GM18520 (cell line): ENCODE measurements around the gene GNA15.
"Not testable (repeated sequence)": the region's sequence is repeated elsewhere in the genome, so short reads cannot be mapped to it uniquely, and the experiment has no call there.

ENCODE experiments used
- ATAC-seq: cut with Tn5 transposase; IDR thresholded peaks from one replicate; pipeline ENCODE4 v1.9.1; 2021; ENCODE audit not compliant: unreplicated experiment

Gene GNA15, protein sequence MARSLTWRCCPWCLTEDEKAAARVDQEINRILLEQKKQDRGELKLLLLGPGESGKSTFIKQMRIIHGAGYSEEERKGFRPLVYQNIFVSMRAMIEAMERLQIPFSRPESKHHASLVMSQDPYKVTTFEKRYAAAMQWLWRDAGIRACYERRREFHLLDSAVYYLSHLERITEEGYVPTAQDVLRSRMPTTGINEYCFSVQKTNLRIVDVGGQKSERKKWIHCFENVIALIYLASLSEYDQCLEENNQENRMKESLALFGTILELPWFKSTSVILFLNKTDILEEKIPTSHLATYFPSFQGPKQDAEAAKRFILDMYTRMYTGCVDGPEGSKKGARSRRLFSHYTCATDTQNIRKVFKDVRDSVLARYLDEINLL

DNA sequence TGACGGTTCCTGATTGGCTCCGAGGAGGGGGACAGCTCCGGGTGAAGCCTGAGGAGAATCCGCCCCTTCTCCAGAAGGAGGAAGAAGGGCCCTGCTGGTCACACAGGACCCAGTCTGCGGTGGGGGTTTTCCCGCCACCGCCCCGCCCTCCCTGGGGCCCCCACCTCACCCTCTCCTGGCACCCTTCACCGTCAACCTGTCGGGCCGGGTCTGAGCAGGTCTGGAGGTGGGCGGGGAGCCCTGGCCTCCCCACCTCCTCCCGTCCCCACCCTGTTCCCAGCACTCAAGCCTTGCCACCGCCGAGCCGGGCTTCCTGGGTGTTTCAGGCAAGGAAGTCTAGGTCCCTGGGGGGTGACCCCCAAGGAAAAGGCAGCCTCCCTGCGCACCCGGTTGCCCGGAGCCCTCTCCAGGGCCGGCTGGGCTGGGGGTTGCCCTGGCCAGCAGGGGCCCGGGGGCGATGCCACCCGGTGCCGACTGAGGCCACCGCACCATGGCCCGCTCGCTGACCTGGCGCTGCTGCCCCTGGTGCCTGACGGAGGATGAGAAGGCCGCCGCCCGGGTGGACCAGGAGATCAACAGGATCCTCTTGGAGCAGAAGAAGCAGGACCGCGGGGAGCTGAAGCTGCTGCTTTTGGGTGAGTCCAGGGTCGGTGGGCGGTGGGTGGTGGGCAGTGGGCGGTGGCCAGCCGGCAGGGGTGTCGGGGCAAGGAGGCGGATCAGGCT is at the start of gene GNA15:
GNA15 (plus strand) TSS at position 73 of the 723 bp plus-strand sequence; CDS start at position 491, 418 bp downstream.
- ATAC-seq: no peak

DNA sequence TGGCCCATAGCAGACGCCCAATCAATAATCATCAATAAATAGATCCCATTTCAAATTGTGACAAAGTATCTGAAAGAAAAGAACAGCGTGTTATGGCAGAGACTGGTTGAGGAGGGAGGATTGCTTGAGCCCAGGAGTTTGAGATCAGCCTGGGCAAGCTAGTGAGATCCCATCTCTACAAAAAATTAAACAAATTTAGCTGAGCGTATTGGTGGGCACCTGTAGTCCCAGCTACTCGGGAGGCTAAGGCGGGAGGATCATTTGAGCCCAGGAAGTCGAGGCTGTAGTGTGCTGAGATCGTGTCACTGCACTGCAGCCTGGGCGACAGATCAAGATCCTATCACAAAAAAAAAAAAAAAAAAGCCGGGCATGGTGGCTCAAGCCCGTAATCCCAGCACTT is 48.1 kb upstream of the GNA15 start:
- no peak for ATAC-seq

DNA sequence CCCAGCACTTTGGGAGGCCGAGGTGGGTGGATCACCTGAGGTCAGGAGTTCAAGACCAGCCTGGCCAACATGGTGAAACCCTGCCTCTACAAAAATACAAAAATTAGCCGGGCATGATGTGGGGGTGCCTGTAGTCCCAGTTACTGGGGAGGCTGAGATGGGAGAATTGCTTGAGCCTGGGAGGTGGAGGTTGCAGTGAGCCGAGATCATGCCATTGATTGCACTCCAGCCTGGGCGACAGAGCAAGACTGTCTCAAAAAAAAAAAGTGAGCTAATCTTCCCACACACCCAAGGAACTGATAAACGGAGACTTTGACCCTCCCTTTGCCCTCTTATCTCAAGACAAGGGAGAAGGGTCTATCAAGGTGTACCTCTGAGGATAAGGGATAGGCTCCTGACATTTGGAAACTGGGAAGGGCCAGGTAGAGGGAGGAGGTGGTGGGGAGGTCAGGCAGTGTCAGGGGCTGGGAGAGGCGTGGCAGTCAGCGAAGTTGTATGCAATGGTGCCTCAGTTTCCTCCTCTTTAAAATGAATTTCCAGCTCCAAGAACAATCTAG is 46.5 kb upstream of the GNA15 start:
- not testable (repeated sequence) for ATAC-seq

DNA sequence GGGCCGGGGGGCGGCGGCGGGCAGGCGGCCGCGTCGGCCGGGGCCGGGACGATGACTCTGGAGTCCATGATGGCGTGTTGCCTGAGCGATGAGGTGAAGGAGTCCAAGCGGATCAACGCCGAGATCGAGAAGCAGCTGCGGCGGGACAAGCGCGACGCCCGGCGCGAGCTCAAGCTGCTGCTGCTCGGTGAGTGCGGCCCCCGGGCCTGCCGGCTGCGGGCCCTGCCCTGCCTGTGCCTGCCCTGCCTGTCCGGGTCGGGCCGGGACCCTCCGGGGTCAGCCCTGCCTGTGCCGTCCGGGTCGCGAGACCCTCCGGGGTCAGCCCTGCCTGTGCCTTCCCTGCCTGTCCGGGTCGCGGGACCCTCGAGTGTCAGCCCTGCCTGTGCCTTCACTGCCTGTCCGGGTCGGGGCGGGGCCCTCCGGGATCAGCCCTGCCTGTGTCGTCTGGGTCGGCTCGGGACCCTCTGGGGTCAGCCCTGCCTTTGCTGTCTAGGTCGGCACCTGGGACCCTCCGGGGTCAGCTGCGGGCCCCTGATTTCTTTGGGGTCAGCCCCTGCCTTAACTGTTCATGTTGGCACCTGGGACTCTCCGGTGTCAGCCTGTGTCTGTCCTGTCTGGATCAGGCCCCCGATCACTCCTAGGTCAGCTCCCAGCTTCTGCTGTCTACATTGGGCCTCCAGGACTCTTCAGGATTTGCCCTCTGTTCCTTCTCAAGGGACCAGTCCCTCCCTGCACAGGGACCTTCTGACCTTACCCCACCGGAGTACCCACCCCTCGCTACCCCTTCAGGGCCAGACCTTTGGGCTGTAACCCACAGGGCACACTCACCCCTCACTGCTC is 41.0 kb upstream of the GNA15 start:
- ATAC-seq: peak; percentile 12

DNA sequence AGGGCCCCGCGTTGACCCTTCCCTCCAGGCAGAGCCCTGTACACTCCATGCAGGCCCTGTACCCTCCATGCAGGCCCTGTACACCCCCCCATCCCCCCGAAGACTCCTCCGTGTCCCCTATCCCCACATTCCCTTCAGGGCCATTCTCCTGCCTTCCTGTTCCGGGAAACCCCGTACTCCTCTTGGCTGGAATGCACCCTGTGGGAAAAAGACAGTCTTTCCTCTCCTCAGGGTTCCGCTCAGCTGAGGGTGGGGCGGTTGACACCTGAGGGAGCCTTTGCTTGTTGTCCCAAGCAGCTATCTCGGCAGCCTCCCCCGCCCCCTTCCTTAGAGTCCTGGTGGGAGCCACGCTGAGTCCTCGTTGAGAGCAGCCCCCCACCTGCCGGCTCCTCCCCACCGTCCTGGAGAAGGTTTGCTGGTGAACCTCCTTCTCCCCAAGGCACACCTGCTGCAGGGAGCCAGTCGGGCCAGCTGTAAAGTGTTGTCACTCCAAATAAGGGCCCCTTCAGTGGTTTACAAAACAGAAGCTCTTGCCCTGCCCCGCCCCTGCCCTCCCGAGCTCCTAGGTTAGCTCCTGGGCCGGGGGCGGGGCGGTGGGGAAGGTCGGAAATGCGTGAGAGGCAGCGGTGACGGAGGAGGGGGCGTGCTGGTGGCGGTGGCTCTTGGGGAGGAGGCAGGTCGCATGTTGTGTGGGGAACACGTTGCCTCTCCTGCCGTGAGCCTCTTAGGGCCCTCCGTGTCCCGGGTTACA is 40.2 kb upstream of the GNA15 start:
- ATAC-seq: no peak

DNA sequence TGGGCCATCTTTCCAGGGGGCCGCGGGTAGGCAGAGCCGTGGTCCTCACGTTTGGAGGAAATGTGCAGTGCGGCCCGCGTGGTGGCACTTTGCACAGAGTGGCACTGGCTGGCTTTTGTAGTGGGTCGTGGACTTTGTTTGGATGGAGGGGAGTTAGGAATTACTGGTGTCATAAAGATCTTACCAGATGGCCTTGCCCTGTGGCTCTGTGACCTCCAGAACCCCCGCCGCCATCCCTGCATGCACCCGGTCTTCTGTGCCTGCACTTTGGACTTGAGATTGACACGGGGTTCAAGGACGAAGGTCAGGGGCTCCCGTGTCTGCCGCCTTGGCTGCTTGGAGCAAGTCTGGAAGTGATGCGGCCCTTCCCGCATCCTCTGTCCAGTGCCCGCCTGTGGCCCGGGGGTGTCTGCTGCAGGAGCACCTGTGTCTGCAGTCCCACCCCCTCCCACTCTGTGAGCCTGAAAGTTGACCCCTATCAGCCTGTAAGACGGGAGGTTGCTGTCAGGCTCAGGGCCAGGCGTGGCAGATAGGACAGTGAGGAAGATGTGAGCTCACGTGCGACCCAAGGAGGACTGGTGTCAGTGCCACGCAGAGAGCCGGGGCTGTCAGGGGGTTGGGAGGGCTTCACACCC is 39.4 kb upstream of the GNA15 start:
- ATAC-seq: no peak

DNA sequence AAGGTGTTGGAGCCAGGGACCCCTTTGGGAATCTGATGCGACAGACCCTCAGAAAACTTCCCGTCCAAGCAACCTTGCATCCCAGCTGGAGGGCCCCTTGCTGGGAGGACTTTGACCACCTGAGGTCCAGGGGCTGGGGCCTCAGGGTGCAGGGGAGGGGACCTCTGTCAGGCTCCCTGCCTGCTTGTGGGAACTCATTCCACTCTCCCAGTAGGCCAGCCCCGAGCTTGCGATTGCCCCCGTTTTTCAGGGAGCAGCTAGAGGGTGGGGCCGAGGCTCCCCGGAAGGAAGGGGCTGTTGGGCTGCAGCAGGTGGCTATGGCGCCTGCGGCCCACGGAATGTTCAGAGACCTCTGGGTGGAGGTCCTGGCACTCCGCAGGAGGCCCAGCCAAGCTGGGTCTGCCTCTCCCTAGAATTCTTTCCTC is 38.9 kb upstream of the GNA15 start:
- ATAC-seq: no peak

DNA sequence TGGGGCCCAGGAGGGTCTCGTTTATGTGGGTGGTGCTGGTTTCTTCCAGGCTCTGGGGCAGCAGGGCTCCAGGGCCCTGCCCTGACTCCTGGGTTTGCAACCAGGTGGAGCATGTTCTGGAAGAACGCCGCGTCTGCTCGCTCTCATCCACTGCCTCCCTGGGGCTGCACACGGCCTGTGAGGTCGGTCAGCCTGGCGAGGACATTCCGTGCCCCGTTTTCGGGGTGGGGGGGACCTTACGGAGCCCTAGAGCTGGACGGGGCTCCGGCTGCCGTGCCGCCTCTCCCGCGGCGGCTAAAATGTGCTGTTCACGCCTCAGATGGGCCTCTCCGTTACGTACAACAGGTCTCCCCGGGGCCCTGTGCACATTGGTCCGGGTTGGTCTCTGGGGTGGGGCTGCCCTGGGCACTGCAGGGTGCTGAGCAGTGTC is 38.4 kb upstream of the GNA15 start:
- ATAC-seq: no peak

DNA sequence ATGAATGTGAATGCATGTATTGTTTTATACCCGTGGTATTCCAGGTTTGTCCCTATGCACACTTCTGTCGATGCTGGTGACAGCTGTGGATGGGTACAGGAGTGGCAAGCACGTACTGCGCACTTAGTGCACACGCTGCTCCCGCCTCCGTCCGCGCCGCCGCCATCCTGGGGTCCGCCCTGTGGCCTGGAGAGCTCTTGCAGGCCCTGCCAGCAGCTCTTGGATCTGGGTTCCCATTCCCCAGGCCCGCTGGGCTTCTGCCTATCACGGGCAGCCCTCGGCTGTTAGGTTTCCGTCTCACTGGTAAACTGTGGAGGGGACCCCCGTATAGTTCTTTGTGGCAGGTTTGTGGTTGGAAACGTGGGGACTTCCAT is 37.7 kb upstream of the GNA15 start:
- ATAC-seq: no peak

DNA sequence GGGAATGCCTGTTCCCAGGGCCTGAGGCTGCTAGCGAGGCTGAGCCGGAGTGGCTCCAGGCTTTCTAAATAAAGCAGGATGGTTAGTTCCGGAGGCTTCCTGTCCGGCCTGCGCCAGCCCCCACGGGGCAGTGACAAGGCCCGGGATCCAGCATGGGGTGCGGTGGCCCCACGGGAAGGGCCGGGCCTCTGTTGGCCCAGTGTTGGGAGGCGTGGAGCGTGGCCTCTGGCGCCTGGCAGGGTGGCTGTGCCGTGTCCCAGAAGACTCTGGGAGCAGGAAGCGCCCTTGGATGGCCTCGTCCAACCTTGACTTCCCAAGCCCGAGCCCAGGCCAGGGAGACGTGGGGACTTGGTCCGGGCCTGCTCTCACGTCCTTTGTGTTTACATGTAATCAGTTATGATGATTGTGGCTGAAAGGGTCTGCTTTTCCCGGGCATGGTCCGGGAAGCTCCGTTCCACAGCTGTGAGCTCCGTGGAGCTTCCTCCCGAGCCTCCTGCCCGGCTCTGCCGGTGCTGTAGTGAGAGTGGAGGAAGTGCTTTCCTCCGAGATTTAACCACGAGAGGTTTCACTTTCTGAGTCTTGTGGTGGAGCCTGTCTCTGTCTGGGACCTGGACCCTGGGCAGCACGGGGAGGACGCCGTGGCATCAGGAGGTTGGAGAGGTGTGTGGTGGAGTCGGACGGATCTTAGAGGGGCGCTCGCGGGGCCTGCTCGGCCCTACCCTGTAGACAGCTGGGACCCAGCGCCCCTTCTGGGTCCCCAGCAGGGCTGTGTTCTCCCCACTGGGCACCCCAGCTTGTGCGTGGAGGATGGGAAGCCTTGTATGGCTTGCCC is 37.1 kb upstream of the GNA15 start:
- no peak for ATAC-seq

DNA sequence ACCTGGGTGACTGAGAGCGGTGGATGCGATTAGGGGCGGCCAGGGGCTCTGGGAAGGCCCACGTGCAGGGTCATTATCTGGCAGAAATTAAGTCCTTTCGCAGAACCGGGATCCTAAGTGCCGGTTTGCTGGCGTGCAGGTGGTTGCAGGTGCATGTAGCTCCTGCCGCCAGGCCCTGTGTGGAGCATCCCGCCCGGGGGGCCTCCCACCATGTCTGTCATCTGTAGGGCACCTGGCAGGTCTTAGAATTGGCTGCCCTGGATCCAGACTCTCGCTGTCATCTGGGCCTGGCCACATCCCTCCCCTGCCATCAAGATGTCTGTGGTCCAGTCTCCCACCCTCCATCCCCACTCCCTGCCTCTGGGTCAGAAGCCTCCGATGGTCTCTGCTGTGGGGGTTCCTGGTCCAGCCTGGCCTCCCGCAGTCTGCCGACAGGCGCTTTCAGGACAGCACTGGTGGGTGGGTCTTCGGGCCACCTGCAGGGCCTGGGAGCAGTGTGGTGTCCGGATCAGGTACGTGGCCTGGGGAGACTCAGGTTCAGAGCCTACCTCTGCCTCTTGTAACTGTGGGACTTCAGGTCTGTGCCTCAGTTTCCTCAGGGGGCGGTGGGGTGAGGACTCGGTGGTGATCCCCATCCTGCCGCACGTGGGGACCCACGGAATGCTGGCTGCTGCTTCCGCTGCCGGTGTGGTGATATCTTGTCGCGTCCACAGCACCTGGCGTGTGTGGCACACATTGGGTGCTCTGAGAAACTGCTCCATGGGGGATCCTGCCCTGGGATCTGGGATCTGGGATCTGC is 36.3 kb upstream of the GNA15 start:
- no peak for ATAC-seq

DNA sequence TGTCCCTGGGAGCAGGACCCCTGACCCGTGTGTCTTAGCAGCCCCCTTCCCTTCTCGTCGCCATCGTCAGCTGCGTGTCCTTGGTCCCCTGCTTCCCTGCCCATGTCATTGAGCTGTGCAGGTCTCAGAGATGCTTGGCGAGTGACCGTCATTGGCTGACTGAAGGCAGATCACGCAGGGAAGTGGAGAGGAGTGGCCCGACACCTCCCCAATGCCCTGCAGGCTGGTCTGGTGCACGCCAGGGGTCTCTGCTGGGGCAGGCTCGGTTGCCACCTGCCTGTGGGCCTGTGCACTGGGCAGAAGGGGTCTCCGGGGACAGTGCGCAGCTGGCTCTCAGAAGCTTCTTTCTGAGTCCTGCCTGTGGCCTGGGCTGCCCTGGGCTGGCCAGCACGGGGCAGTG is 35.5 kb upstream of the GNA15 start:
- no peak for ATAC-seq

DNA sequence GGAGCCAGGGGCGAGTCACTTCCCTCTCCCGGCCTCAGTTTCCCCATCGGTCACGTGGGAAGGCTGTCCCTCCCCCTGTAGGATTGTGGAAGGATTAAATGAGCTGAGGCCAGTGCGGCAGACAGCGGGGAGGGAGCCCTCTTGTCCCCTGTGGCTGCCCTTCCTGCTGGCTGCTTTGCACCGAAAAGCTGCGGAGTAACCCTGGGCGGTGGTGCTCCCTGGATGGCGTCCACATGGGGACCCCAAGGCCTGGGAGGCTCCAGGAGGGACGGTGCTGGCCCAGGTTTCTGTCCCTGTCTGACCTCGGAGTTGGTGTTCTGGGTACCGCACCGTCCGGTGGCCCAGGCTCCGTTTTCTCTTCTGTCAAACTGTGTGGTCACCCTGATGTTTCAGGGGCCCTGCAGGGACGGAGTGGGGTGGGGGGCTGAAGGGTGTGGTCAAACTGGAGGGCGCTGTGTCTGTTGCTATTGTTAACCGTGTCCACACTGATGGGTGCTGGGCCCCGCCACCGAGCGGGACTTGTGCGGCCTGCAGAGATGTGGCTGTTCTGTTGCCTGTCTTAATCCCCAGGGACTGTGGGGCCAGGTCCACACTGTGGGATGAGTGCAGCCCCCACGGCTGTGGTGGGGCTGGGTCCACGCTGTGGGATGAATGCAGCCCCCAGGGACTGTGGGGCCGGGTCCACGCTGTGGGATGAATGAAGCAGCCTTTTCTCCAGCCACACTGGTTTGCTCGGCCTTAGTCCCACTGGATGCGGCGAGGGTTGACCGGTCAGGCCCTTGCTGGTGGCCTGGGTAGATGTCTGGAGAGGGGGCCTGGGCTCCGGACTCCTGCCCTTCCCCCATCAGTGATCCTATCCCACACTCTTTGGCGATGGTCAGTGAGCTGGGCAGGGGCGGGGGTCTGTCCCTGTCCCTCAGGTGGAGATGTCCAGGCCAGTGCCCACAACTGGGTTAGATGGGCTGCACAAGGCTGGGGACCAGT is 34.8 kb upstream of the GNA15 start:
- no peak for ATAC-seq

DNA sequence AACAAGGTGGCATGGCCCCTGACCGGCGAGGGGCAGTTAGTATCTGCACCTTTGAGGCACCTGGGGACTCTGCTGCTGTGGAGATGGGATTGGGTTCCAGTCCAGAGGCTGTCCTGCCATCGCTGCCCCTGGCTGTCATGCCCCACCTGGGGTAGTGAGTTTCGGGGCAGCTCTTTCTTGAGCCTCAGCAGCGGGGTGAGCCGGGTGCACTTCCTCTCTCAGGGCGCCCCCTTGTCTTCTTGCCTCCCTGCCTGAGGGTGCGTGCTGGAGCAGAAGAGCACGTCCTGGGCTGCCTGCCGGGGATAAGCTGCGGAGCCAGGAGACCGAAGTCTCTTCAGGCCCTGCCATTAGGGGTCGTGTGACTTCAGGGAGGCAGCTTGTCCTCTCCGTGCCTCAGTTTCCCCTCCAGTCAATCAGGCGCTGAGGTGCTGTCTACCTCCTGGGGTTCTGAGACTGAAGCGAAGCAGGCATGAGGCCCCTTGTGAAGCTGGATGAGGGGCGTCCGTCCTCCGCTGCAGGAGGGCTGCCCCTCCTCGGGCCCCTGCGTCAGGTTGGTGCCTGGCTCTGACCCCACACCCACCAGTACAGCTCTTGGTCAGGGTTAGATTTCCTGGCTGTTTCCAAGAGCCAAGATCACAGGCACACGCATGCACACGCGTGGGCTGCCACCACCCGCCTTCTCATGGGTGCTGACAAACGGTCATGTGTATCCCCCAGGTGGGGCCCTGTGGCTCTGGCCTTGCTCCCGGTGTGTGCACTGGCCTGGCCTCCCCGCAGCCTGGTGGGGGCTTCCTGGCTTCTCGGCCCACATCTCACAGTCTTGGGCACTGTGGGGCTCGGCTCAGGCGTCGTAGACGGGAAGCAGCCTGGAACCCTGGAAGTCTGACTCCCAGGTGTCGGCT is 33.3 kb upstream of the GNA15 start:
- ATAC-seq: no peak

DNA sequence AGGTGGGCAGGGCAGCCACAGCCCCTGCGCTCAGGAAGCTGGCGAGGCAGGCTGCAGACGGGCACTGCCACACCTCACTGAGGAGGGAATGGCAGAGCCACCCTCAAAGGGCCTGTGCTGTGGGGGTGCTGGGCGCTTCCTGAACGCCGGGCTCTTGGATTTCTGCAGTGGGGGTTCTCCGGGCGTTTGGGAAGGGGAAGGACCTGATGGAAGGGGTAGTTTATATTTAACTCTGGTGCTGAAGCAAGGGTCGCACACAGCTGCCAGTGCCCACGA is 31.2 kb upstream of the GNA15 start:
- ATAC-seq: no peak
